ENCODE results near the gene TBL2. TPM values are rescaled to one million over a fixed set of nuclear protein-coding genes. Genes with fewer than 3 reads are reported as not detected.
"Not testable (repeated sequence)": the region's sequence is repeated elsewhere in the genome, so short reads cannot be mapped to it uniquely, and the experiment has no call there.

Gene TBL2
- total RNA-seq, 1 donor from 2014 or later: 42.1 TPM

DNA sequence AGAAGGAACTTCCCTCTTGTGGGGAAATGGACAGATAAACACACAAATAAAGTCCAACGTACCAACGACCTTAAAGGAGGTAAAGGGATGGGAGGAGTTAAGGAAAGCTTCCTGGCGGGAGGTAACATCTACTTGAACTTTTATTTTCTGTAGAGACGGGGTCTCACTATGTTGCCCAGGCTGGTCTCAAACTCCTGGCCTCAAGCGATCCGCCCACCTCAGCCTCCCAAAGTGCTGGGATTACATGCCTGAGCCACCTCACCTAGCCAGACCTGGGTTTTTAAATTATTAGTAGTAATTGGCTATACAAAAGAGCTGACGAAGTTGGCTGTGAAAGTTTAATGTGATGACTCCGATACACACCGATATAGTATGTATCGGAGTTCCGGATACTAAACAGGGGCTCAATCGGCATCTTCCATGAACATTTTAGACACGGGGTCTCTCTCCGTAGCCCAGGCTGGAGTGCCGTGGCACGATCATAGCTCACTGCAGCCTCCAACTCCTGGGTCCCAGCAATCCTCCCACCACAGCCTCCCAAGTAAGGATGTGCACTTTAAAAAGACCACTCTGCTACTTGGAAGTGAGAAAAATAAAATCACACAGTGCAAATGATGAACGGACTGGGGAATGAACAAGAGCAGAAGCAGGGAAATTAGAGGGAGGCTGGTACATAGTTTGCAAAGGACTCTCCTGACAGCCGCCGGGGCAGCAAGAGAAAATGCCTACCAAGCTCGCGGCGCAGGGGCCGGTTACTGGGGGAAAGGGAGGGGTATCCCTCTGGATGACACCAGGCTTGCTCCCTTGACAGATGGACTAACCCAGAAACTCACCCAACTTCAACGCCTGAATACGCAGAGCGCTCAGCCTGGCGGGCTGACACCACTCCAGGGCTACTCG, 21.9 kb downstream of the TBL2 start:
- DNase-seq (ENCODE audit: low spot score, unreplicated experiment): no peak
- TF ChIP-seq, protein P1, sequence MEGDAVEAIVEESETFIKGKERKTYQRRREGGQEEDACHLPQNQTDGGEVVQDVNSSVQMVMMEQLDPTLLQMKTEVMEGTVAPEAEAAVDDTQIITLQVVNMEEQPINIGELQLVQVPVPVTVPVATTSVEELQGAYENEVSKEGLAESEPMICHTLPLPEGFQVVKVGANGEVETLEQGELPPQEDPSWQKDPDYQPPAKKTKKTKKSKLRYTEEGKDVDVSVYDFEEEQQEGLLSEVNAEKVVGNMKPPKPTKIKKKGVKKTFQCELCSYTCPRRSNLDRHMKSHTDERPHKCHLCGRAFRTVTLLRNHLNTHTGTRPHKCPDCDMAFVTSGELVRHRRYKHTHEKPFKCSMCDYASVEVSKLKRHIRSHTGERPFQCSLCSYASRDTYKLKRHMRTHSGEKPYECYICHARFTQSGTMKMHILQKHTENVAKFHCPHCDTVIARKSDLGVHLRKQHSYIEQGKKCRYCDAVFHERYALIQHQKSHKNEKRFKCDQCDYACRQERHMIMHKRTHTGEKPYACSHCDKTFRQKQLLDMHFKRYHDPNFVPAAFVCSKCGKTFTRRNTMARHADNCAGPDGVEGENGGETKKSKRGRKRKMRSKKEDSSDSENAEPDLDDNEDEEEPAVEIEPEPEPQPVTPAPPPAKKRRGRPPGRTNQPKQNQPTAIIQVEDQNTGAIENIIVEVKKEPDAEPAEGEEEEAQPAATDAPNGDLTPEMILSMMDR (IDR thresholded peaks at IDR 0.05; ENCODE audit: unreplicated experiment): no peak
- no peaks in the 10 kb centered on the region for H3K9me3 Mint-ChIP-seq (ENCODE audit: low read depth)
- H3K4me3 Mint-ChIP-seq (ENCODE audit: low read depth): peak overlapping the region; percentile 87
- H3K27me3 Mint-ChIP-seq: peaks cover 8% of the 10 kb centered on the region
- peaks cover 18% of the 10 kb centered on the region for H3K4me1 Mint-ChIP-seq (ENCODE audit: low read depth)
- H3K27ac Mint-ChIP-seq: peak overlapping the region; percentile 94
- H3K36me3 Mint-ChIP-seq (ENCODE audit: insufficient read depth): peaks cover 6% of the 10 kb centered on the region

DNA sequence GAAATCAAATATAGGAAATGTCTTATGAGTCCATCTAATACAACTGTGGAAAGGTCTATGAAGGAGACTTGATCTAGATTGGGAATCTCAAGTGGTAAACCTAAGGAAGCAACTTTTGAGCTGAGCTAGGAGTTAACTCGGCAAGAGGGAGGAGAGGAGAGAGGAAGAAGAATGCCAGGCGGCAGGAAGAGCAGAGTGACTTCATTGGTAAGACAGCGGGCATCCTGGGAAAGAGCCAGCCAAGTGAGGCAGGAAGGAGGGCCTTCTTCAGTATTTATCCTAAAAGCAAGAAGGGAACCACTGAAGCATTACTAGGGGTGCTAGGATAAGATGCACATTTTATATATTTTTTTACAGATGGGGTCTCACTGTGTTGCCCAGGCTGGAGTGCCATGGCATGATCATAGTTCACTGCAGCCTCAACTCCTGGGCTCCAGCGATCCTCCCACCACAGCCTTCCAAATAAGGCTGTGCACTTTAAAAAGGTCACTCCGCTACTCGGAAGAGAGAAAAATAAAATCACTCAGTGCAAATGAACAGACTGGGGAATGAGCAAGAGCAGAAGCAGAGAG, 22.9 kb downstream of the TBL2 start:
- H3K4me3 Mint-ChIP-seq (ENCODE audit: low read depth): peak overlapping the region; percentile 87
- peaks cover 6% of the 10 kb centered on the region for H3K27me3 Mint-ChIP-seq
- no peak for DNase-seq (ENCODE audit: low spot score, unreplicated experiment)
- peaks cover 18% of the 10 kb centered on the region for H3K4me1 Mint-ChIP-seq (ENCODE audit: low read depth)
- no peaks in the 10 kb centered on the region for H3K9me3 Mint-ChIP-seq (ENCODE audit: low read depth)
- peaks cover 8% of the 10 kb centered on the region for H3K36me3 Mint-ChIP-seq (ENCODE audit: insufficient read depth)
- H3K27ac Mint-ChIP-seq: peak overlapping the region; percentile 94
- TF ChIP-seq, protein P1 (IDR thresholded peaks at IDR 0.05; ENCODE audit: unreplicated experiment): no peak

DNA sequence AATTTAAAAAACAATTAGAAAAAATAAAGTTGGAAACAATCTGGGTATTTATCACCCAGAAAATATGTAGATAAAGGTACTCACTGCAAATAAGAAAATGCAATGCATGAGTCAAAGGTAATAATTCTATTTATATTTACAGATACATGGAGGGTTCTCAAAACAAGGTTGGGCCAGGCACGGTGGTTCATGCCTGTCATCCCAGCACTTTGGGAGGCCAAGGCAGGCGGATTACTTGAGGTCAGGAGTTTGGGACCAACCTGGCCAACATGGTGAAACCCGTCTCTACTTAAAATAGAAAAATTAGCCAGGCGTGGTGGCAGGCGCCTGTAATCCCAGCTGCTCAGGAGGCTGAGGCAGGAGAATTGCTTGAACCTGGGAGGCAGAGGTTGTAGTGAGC, 28.3 kb downstream of the TBL2 start:
- DNase-seq (ENCODE audit: low spot score, unreplicated experiment); H3K27ac Mint-ChIP-seq; H3K27me3 Mint-ChIP-seq; H3K9me3 Mint-ChIP-seq (ENCODE audit: low read depth); H3K4me3 Mint-ChIP-seq (ENCODE audit: low read depth): not testable (repeated sequence)
- H3K4me1 Mint-ChIP-seq (ENCODE audit: low read depth): peaks cover 10% of the 10 kb centered on the region
- H3K36me3 Mint-ChIP-seq (ENCODE audit: insufficient read depth): peaks cover 18% of the 10 kb centered on the region

DNA sequence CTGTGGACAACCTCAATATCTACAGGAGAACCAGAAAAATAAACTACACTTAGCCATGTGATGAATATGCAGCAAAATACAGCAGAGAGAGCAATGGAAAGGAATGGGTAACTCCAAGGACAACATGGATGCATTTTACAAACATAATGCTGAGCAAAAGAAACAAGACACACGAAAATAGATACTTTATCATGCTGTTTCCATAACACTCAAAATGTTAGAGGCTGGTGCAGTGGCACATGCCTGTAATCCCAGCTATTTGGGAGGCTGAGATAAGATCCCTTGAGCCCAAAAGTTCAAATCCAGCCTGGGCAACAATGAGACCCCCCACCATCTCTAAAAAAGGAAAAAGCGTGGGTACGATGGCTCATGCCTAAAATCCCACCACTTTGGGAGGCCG, 29.2 kb downstream of the TBL2 start:
- no peak for DNase-seq (ENCODE audit: low spot score, unreplicated experiment)
- H3K9me3 Mint-ChIP-seq (ENCODE audit: low read depth): no peaks in the 10 kb centered on the region
- H3K27me3 Mint-ChIP-seq: no peaks in the 10 kb centered on the region
- peaks cover 5% of the 10 kb centered on the region for H3K4me1 Mint-ChIP-seq (ENCODE audit: low read depth)
- H3K27ac Mint-ChIP-seq: no peak overlapping the region
- H3K4me3 Mint-ChIP-seq (ENCODE audit: low read depth): no peak overlapping the region
- TF ChIP-seq, protein P1 (IDR thresholded peaks at IDR 0.05; ENCODE audit: unreplicated experiment): no peak
- peaks cover 18% of the 10 kb centered on the region for H3K36me3 Mint-ChIP-seq (ENCODE audit: insufficient read depth)

DNA sequence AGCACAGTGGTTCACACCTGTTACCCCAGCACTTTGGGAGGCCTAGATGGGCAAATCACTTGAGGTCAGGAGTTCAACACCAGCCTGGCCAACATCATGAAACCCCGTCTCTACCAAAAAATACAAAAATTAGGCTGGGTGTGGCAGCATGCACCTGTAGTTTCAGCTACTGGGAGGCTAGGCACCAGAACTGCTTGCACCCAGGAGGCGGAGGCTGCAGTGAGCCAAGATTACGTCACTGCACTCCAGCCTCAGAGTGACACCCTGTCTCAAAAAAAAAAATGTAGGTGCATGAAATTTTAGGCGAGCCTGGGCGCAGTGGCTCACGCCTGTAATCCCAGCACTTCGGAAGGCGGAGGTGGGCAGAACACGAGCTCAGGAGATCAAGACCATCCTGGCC, 30.5 kb downstream of the TBL2 start:
- no peak overlapping the region for H3K4me3 Mint-ChIP-seq (ENCODE audit: low read depth)
- no peaks in the 10 kb centered on the region for H3K27me3 Mint-ChIP-seq
- peaks cover 3% of the 10 kb centered on the region for H3K4me1 Mint-ChIP-seq (ENCODE audit: low read depth)
- TF ChIP-seq, protein P1 (IDR thresholded peaks at IDR 0.05; ENCODE audit: unreplicated experiment): no peak
- DNase-seq (ENCODE audit: low spot score, unreplicated experiment): no peak
- peaks cover 20% of the 10 kb centered on the region for H3K36me3 Mint-ChIP-seq (ENCODE audit: insufficient read depth)
- H3K9me3 Mint-ChIP-seq (ENCODE audit: low read depth): no peaks in the 10 kb centered on the region
- no peak overlapping the region for H3K27ac Mint-ChIP-seq

Measured in progenitor cell of endocrine pancreas (in vitro differentiated cells).